Caco-2 (cell line): Measurements from ENCODE around the gene LHX3. TPM values are rescaled to one million over a fixed set of nuclear protein-coding genes. Genes with fewer than 3 reads are reported as not detected.
A peak's percentile ranks its signal among the peaks of the same experiment; 100 is the strongest.

Experiments used
- BruUV-seq: library from RNA; stranded (reverse); fragments of 400-500 nt; replicated peaks from 2 replicates; lab custom pipeline; 2021; lab: Mats Ljungman, UMichigan
- CTCF ChIA-PET: fragments of 300-600 bp; sonication (Branson Sonifier 250); formaldehyde crosslinking; loops from one replicate; lab custom pipeline; 2022; ENCODE audit warnings: antibody characterized with exemption; lab: Charles Lee
- POLR2A ChIA-PET: fragments of 300-600 bp; sonication (Branson Sonifier 250); formaldehyde crosslinking; loops from one replicate; lab custom pipeline; 2022; ENCODE audit warnings: antibody characterized with exemption; lab: Charles Lee
- DNase-seq, 2 experiments: peaks; one replicate each; pipeline versions ENCODE4 v3.0.0 to v3.0.0-alpha.2; 2020 to 2022
- H3K27me3 ChIP-seq: replicated peaks from 2 replicates; pipeline ENCODE4 v1.6.0; 2011; ENCODE audit warnings: low read length; ENCODE audit not compliant: control insufficient read depth, insufficient read depth
- H3K36me3 ChIP-seq: 2 replicates; pipeline ENCODE4 v1.5.1; 2011; ENCODE audit warnings: low read length; ENCODE audit not compliant: control insufficient read depth, insufficient read depth
- H3K4me1 ChIP-seq: fragments of 250-450 bp; sonication (Bioruptor Pico); 2 replicates; pipeline ENCODE4 v1.5.1; 2020; ENCODE audit warnings: mild to moderate bottlenecking
- H3K4me3 ChIP-seq: 2 replicates; pipeline ENCODE4 v1.5.1; 2011; ENCODE audit warnings: low read depth, mild to moderate bottlenecking, control low read depth, low read length
- H3K9me3 ChIP-seq: fragments of 250-450 bp; sonication (Bioruptor Pico); 2 replicates; pipeline ENCODE4 v1.5.1; 2020; ENCODE audit warnings: mild to moderate bottlenecking, moderate library complexity
- H3K27ac Mint-ChIP-seq: one replicate; pipeline ENCODE4 v1.8.0; 2022; ENCODE audit warnings: mixed read lengths; ENCODE audit not compliant: unreplicated experiment
- H3K27me3 Mint-ChIP-seq: one replicate; pipeline ENCODE4 v1.8.0; 2022; ENCODE audit warnings: mixed read lengths; ENCODE audit not compliant: insufficient read depth, unreplicated experiment
- H3K36me3 Mint-ChIP-seq: one replicate; pipeline ENCODE4 v1.8.0; 2022; ENCODE audit warnings: mild to moderate bottlenecking, mixed read lengths; ENCODE audit not compliant: insufficient read depth, unreplicated experiment
- H3K4me1 Mint-ChIP-seq: one replicate; pipeline ENCODE4 v1.8.0; 2022; ENCODE audit warnings: low read depth, mixed read lengths; ENCODE audit not compliant: unreplicated experiment
- H3K4me3 Mint-ChIP-seq: one replicate; pipeline ENCODE4 v1.8.0; 2022; ENCODE audit warnings: mild to moderate bottlenecking, moderate library complexity, mixed read lengths; ENCODE audit not compliant: unreplicated experiment
- H3K9me3 Mint-ChIP-seq: one replicate; pipeline ENCODE4 v1.8.0; 2022; ENCODE audit warnings: mixed read lengths; ENCODE audit not compliant: unreplicated experiment
- CTCF ChIP-seq, 2 experiments: fragments of 200-600 bp in 1 of 2; IDR thresholded peaks; 1 replicate in 1 of 2; 2 replicates in 1 of 2; pipeline versions ENCODE4 v1.5.1 to v1.8.0; 2011 to 2022; ENCODE audit warnings: antibody characterized with exemption in 1 of 2, control low read depth in 1 of 2, inconsistent platforms in 1 of 2, low read depth in 1 of 2, low read length in 1 of 2, mild to moderate bottlenecking in 1 of 2, moderate library complexity in 1 of 2; ENCODE audit not compliant: insufficient read depth in 1 of 2, severe bottlenecking in 1 of 2, unreplicated experiment in 1 of 2
- intact Hi-C: fragments of 100-400 bp; cut with micrococcal nuclease; formaldehyde crosslinking; loops from one replicate; pipeline ENCODE4 v1.10.0; 2022; ENCODE audit not compliant: unreplicated experiment
- total RNA-seq: library from RNA; stranded (reverse); gene quantifications from 2 replicates; pipeline ENCODE4 v1.2.3, GENCODE V29; 2022

LHX3 gene
- total RNA-seq, 1 experiment from 2014 or later: 1.2 TPM

GRCh38 chr9:136173648-136174290, 31.2 kb downstream of the LHX3 start:
- POLR2A ChIA-PET: no interaction called here
- DNase-seq: no peak
- Mint-ChIP-seq H3K27ac (no peak overlapping the region), H3K9me3 (no peaks in the 10 kb centered on the region), H3K4me1 (peaks cover 25% of the 10 kb centered on the region), H3K27me3 (no peaks in the 10 kb centered on the region), H3K36me3 (peaks cover 8% of the 10 kb centered on the region), H3K4me3 (no peak overlapping the region)
- H3K4me1 ChIP-seq: peaks cover 50% of the 10 kb centered on the region
- CTCF ChIA-PET: no interaction called here
- H3K9me3 ChIP-seq: no peaks in the 10 kb centered on the region
- no peaks in the 10 kb centered on the region for H3K36me3 ChIP-seq
- no peak for TF ChIP-seq CTCF (IDR thresholded peaks at IDR 0.05; ENCODE audit: insufficient read depth in 1 of 2, low read depth in 1 of 2, low read length in 1 of 2, severe bottlenecking in 1 of 2, unreplicated experiment in 1 of 2)
- H3K4me3 ChIP-seq: no peak overlapping the region
- intact Hi-C loops: loop anchor here (10.0 kb wide), 1 partner anchor 51 kb away; no protein-coding TSS in a partner anchor
- no peaks in the 10 kb centered on the region for H3K27me3 ChIP-seq
- BruUV-seq: no TSS peak

GRCh38 chr9:136172412-136173079, 32.4 kb downstream of the LHX3 start:
- no peak for DNase-seq
- H3K27ac Mint-ChIP-seq: peak overlapping the region; percentile 95

More at GRCh38 chr9:136172412-136173079, 32.4 kb downstream of the LHX3 start:
- CTCF ChIA-PET: no interaction called here
- peaks cover 8% of the 10 kb centered on the region for H3K36me3 Mint-ChIP-seq
- no peak overlapping the region for H3K4me3 Mint-ChIP-seq
- H3K27me3 Mint-ChIP-seq: no peaks in the 10 kb centered on the region
- H3K4me3 ChIP-seq: no peak overlapping the region
- H3K4me1 ChIP-seq: peaks cover 46% of the 10 kb centered on the region
- H3K27me3 ChIP-seq: no peaks in the 10 kb centered on the region
- TF ChIP-seq CTCF (IDR thresholded peaks at IDR 0.05; ENCODE audit: insufficient read depth in 1 of 2, low read depth in 1 of 2, low read length in 1 of 2, severe bottlenecking in 1 of 2, unreplicated experiment in 1 of 2): no peak
- BruUV-seq: no TSS peak
- no peaks in the 10 kb centered on the region for H3K9me3 ChIP-seq
- H3K4me1 Mint-ChIP-seq: peaks cover 25% of the 10 kb centered on the region
- intact Hi-C loops: loop anchor here (10.0 kb wide), 1 partner anchor 52 kb away; no protein-coding TSS in a partner anchor
- H3K9me3 Mint-ChIP-seq: no peaks in the 10 kb centered on the region
- no peaks in the 10 kb centered on the region for H3K36me3 ChIP-seq
- POLR2A ChIA-PET: interaction anchor here (0.5 kb wide), 1 partner anchor 13 kb away, joined by 4 read pairs; no protein-coding TSS in a partner anchor
